OCI-LY3 (cell line): ENCODE measurements around the gene REXO2.

Experiments
- EZH2phosphoT487 ChIP-seq: fragments of 200-600 bp; shearing (Covaris generic); IDR thresholded peaks from 2 replicates; pipeline ENCODE4 v1.6.1; 2018; ENCODE audit warnings: antibody characterized with exemption, mixed run types, low read depth
- TF ChIP-seq, protein P1 (sequence below): fragments of 200-600, 300-600 bp; sonication (generic); IDR thresholded peaks from 2 replicates; pipeline ENCODE4 v1.5.1; 2014; ENCODE audit warnings: antibody characterized with exemption, low read length, low read depth

DNA sequence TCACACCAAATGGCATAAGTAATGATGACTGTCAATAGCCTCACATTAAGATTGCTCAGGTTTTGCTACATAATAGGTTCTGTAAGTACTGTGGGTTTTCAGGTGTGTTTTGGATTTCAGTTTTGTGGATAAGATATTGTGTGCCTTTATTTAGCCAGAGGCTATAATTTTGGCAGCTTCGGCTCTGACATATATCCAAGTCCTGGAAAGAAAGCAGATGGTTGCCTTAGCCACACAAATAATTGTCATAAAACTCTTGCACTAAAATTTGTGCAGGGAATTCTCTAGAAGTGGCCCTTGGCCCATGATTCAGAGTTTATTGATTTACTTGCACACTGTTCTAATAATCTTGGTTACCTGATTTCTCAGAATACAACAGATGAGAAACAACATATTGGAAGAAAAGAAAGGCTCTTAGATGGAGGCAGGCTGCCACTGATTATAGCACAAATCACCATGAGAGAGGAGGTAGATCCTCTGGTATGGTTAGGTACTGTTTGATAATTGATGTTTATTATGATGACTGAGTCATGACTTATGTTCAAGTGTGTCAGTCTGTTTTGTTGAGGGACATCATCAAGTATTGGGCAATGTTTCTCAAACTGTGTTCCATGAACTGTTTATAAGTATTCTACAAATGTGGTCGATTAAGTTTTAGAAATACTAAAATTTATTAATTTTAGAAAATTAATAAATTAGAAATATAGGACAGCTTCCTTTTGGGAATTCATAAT is 9.6 kb downstream of the REXO2 start:
- TF ChIP-seq, protein P1, sequence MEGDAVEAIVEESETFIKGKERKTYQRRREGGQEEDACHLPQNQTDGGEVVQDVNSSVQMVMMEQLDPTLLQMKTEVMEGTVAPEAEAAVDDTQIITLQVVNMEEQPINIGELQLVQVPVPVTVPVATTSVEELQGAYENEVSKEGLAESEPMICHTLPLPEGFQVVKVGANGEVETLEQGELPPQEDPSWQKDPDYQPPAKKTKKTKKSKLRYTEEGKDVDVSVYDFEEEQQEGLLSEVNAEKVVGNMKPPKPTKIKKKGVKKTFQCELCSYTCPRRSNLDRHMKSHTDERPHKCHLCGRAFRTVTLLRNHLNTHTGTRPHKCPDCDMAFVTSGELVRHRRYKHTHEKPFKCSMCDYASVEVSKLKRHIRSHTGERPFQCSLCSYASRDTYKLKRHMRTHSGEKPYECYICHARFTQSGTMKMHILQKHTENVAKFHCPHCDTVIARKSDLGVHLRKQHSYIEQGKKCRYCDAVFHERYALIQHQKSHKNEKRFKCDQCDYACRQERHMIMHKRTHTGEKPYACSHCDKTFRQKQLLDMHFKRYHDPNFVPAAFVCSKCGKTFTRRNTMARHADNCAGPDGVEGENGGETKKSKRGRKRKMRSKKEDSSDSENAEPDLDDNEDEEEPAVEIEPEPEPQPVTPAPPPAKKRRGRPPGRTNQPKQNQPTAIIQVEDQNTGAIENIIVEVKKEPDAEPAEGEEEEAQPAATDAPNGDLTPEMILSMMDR = no peak
- TF ChIP-seq EZH2phosphoT487 = no peak
